GM18907 (cell line): ENCODE results near the gene DNPEP.

Source experiments
- ATAC-seq: cut with Tn5 transposase; IDR thresholded peaks from one replicate; pipeline ENCODE4 v1.9.1; 2021; ENCODE audit warnings: mild to moderate bottlenecking, moderate library complexity; ENCODE audit not compliant: unreplicated experiment

The DNPEP gene

GRCh38 chr2:219387306-219388120 lies at the start of gene DNPEP:
DNPEP (minus strand) TSS chr2:219387912; CDS start chr2:219387794, 118 bp downstream.
- ATAC-seq, result peak; percentile 66

- no peak for ATAC-seq
Observed at GRCh38 chr2:219437141-219437540, 49.4 kb upstream of the DNPEP start.

- ATAC-seq, result no peak
Observed at GRCh38 chr2:219436491-219436890, 48.8 kb upstream of the DNPEP start.

- ATAC-seq, result no peak
Observed at GRCh38 chr2:219435701-219436100, 48.0 kb upstream of the DNPEP start.

GRCh38 chr2:219434718-219435525 lies 47.2 kb upstream of the DNPEP start, which contains the start of gene SPEG:
SPEG (plus strand) TSS chr2:219434843; CDS start chr2:219434978, 135 bp downstream.
- no peak for ATAC-seq

GRCh38 chr2:219434468-219434717 lies 46.7 kb upstream of the DNPEP start:
- no peak for ATAC-seq

- ATAC-seq, result no peak
Observed at GRCh38 chr2:219433666-219434467, 46.2 kb upstream of the DNPEP start.

GRCh38 chr2:219430633-219431615 lies 43.2 kb upstream of the DNPEP start:
- ATAC-seq, result no peak

GRCh38 chr2:219429958-219430606 lies 42.4 kb upstream of the DNPEP start:
- ATAC-seq, result no peak

- ATAC-seq, result no peak
Observed at GRCh38 chr2:219428469-219428868, 40.8 kb upstream of the DNPEP start.

GRCh38 chr2:219426534-219427136 lies 38.9 kb upstream of the DNPEP start:
- no peak for ATAC-seq

GRCh38 chr2:219426068-219426443 lies 38.3 kb upstream of the DNPEP start:
- no peak for ATAC-seq

GRCh38 chr2:219425238-219426067 lies 37.7 kb upstream of the DNPEP start:
- ATAC-seq, result no peak

GRCh38 chr2:219423652-219424377 lies 36.1 kb upstream of the DNPEP start:
- no peak for ATAC-seq

- no peak for ATAC-seq
Observed at GRCh38 chr2:219422952-219423534, 35.3 kb upstream of the DNPEP start.

GRCh38 chr2:219421323-219421722 lies 33.6 kb upstream of the DNPEP start:
- no peak for ATAC-seq

- no peak for ATAC-seq
Observed at GRCh38 chr2:219420687-219421086, 33.0 kb upstream of the DNPEP start.
